IMR-90 (cell line): ENCODE results near the gene LRRC75B. TPM values are rescaled to one million over a fixed set of nuclear protein-coding genes. Genes with fewer than 3 reads are reported as not detected.
A peak's percentile ranks its signal among the peaks of the same experiment; 100 is the strongest.
"Not testable (repeated sequence)": the region's sequence is repeated elsewhere in the genome, so short reads cannot be mapped to it uniquely, and the experiment has no call there.

Experiments
- ATAC-seq: fragments of 200-7000 bp; cut with Tn5 transposase; 2 replicates; pipeline ENCODE4 v1.9.1; 2020; ENCODE audit warnings: low read depth, mild to moderate bottlenecking, moderate library complexity
- BruUV-seq: library from RNA; stranded (reverse); fragments of 400-500 nt; replicated peaks from 2 replicates; lab custom pipeline; 2021; lab: Mats Ljungman, UMichigan
- CTCF ChIA-PET: fragments of 300-600 bp; formaldehyde crosslinking; extraction: SDS; loops from one replicate; lab custom pipeline; 2021; ENCODE audit warnings: antibody characterized with exemption; lab: Yijun Ruan, JAX
- POLR2A ChIA-PET: fragments of 300-600 bp; sonication (Branson Sonifier 250); formaldehyde crosslinking; loops from one replicate; lab custom pipeline; 2022; ENCODE audit warnings: antibody characterized with exemption; ENCODE audit not compliant: unreplicated experiment; lab: Charles Lee
- DNase-seq: peaks from one replicate; pipeline ENCODE4 v3.0.0; 2013
- H2AFZ ChIP-seq: replicated peaks from 2 replicates; pipeline ENCODE3; 2013; ENCODE audit warnings: low read length, mild to moderate bottlenecking; ENCODE audit not compliant: poor library complexity
- H2AK5ac ChIP-seq: 2 replicates; pipeline ENCODE4 v1.6.1; 2013; ENCODE audit warnings: low read depth, low read length, inconsistent platforms
- H2AK9ac ChIP-seq: replicated peaks from 2 replicates; pipeline ENCODE3; 2013; ENCODE audit warnings: mild to moderate bottlenecking, low read depth, low read length, moderate library complexity; ENCODE audit not compliant: poor library complexity
- H2BK120ac ChIP-seq: 2 replicates; pipeline ENCODE4 v1.6.1; 2013; ENCODE audit warnings: low read depth, low read length, inconsistent platforms
- H2BK15ac ChIP-seq: 3 replicates; pipeline ENCODE4 v1.6.1; 2013; ENCODE audit warnings: low read depth, low read length, inconsistent platforms
- H2BK20ac ChIP-seq: 2 replicates; pipeline ENCODE4 v1.6.1; 2013; ENCODE audit warnings: low read depth, mild to moderate bottlenecking, inconsistent platforms, low read length, moderate library complexity
- H2BK5ac ChIP-seq: 2 replicates; pipeline ENCODE4 v1.6.1; 2013; ENCODE audit warnings: mild to moderate bottlenecking, low read depth, low read length, inconsistent platforms; ENCODE audit not compliant: poor library complexity, severe bottlenecking
- H3K14ac ChIP-seq: replicated peaks from 2 replicates; pipeline ENCODE4 v1.6.1; 2013; ENCODE audit warnings: low read depth, low read length, inconsistent platforms
- H3K18ac ChIP-seq: 2 replicates; pipeline ENCODE4 v1.6.1; 2013; ENCODE audit warnings: low read depth, low read length, control low read depth
- H3K23ac ChIP-seq: 2 replicates; pipeline ENCODE4 v1.6.1; 2013; ENCODE audit warnings: low read depth, low read length, inconsistent platforms
- H3K27ac ChIP-seq: 2 replicates; pipeline ENCODE4 v1.5.1; 2013; ENCODE audit warnings: mild to moderate bottlenecking, control low read depth, low read length; ENCODE audit not compliant: insufficient read depth
- H3K27me3 ChIP-seq: 2 replicates; pipeline ENCODE4 v1.6.1; 2013; ENCODE audit warnings: low read length; ENCODE audit not compliant: control insufficient read depth, insufficient read depth
- H3K36me3 ChIP-seq: 2 replicates; pipeline ENCODE4 v1.6.1; 2013; ENCODE audit warnings: low read length, mixed read lengths; ENCODE audit not compliant: control insufficient read depth, insufficient read depth
- H3K4ac ChIP-seq: 2 replicates; pipeline ENCODE4 v1.6.1; 2013; ENCODE audit warnings: low read depth, low read length, inconsistent platforms
- H3K4me1 ChIP-seq: 2 replicates; pipeline ENCODE4 v1.6.1; 2013; ENCODE audit warnings: low read length, mixed read lengths; ENCODE audit not compliant: control insufficient read depth, insufficient read depth
- H3K4me2 ChIP-seq: 2 replicates; pipeline ENCODE4 v1.6.1; 2013; ENCODE audit warnings: low read depth, mild to moderate bottlenecking, control low read depth, low read length, moderate library complexity
- H3K4me3 ChIP-seq: 2 replicates; pipeline ENCODE4 v1.5.1; 2013; ENCODE audit warnings: low read depth, mild to moderate bottlenecking, control low read depth, low read length, moderate library complexity; ENCODE audit not compliant: insufficient read depth
- H3K56ac ChIP-seq: 2 replicates; pipeline ENCODE4 v1.6.1; 2013; ENCODE audit warnings: low read length, inconsistent platforms; ENCODE audit not compliant: insufficient read depth; ENCODE audit errors: extremely low read depth
- H3K79me1 ChIP-seq, 2 experiments: 2 replicates each; pipeline ENCODE4 v1.6.1; 2013; ENCODE audit warnings: low read length in 2 of 2, inconsistent platforms in 1 of 2, low read depth in 1 of 2
- H3K9ac ChIP-seq: 2 replicates; pipeline ENCODE4 v1.6.1; 2013; ENCODE audit warnings: low read depth, low read length, control low read depth
- H3K9me1 ChIP-seq: 2 replicates; pipeline ENCODE4 v1.6.1; 2013; ENCODE audit warnings: low read length, inconsistent platforms; ENCODE audit not compliant: insufficient read depth
- H3K9me3 ChIP-seq: 2 replicates; pipeline ENCODE4 v1.6.1; 2013; ENCODE audit warnings: low read length; ENCODE audit not compliant: control insufficient read depth, insufficient read depth
- H4K20me1 ChIP-seq: 2 replicates; pipeline ENCODE4 v1.6.1; 2013; ENCODE audit warnings: low read length, inconsistent platforms; ENCODE audit not compliant: insufficient read depth
- H4K5ac ChIP-seq: 2 replicates; pipeline ENCODE4 v1.6.1; 2013; ENCODE audit warnings: mild to moderate bottlenecking, low read depth, low read length, control low read depth
- H4K8ac ChIP-seq, 2 experiments: 2 replicates each; pipeline ENCODE4 v1.6.1; 2013; ENCODE audit warnings: low read depth in 2 of 2, low read length in 2 of 2, control low read depth in 1 of 2, inconsistent platforms in 1 of 2
- H4K91ac ChIP-seq: 2 replicates; pipeline ENCODE4 v1.6.1; 2013; ENCODE audit warnings: low read depth, low read length, inconsistent platforms; ENCODE audit not compliant: insufficient read depth
- WGBS, 2 experiments: methylation state at CpG; one replicate each; pipeline versions ENCODE4 v1.1.5 to v1.1.7; 2013; ENCODE audit warnings: missing lambda C conversion rate in 2 of 2; ENCODE audit not compliant: insufficient read length in 1 of 2; ENCODE audit errors: extremely low coverage in 2 of 2; 5-methylcytosine and 5-hydroxymethylcytosine counted together
- dilution Hi-C: fragments of 300-500 bp; cut with HindIII; formaldehyde crosslinking; loops from one replicate; pipeline ENCODE4 v1.14.3; 2018; ENCODE audit warnings: low sequenced_read_pairs; ENCODE audit not compliant: unreplicated experiment
- in situ Hi-C: fragments of 300-500 bp; cut with MboI; formaldehyde crosslinking; loops from 3 replicates; pipeline ENCODE4 v1.14.3; 2019; ENCODE audit warnings: low sequenced_read_pairs, inconsistent platforms, mixed read lengths
- intact Hi-C: fragments of 100-400 bp; cut with micrococcal nuclease; formaldehyde crosslinking; loops from 2 replicates; pipeline ENCODE4 v1.10.0; 2022
- polyA plus RNA-seq, 3 experiments: library from polyadenylated mRNA; depleted of rRNA; stranded (reverse); fragments of >200 nt; gene quantifications; 2 replicates each; pipeline ENCODE4 v1.2.3, GENCODE V29; 2012; ENCODE audit warnings: low replicate concordance in 1 of 3
- total RNA-seq: library from RNA; depleted of rRNA; stranded (reverse); fragments of >200 nt; gene quantifications from 2 replicates; pipeline ENCODE4 v1.2.3, GENCODE V29; 2012
- TF ChIP-seq, protein P1 (sequence below): fragments of 150-350 bp; IDR thresholded peaks from 2 replicates; pipeline ENCODE4 v1.6.1; 2017; ENCODE audit warnings: mild to moderate bottlenecking, antibody characterized with exemption, low read length, low read depth

Gene LRRC75B
- total and polyA plus RNA-seq, 2 of the 4 experiments (the other 2 are of a cell fraction), result 1.6 to 10.7 TPM

- H2BK20ac ChIP-seq, H2BK5ac ChIP-seq, H2AK9ac ChIP-seq, in situ Hi-C loops, CTCF ChIA-PET, H2BK120ac ChIP-seq, H3K9ac ChIP-seq, H2BK15ac ChIP-seq, dilution Hi-C loops, H3K23ac ChIP-seq, H3K9me3 ChIP-seq, H3K79me1 ChIP-seq, H3K18ac ChIP-seq, H3K4me1 ChIP-seq, H3K56ac ChIP-seq, intact Hi-C loops, H3K27ac ChIP-seq, H3K27me3 ChIP-seq, H3K4me3 ChIP-seq, H2AK5ac ChIP-seq, H4K8ac ChIP-seq, H3K36me3 ChIP-seq, POLR2A ChIA-PET, H4K5ac ChIP-seq, H4K91ac ChIP-seq, H3K14ac ChIP-seq, H3K4ac ChIP-seq, BruUV-seq, H2AFZ ChIP-seq, H3K9me1 ChIP-seq, H4K20me1 ChIP-seq, H3K4me2 ChIP-seq: not testable (repeated sequence)
- ATAC-seq (peak; percentile 66), DNase-seq (peak; percentile 37)
- 83% methylated on average over 7 of the region's 18 CpGs; no CpG with 5 or more reads in 1 of the 2 experiments for WGBS, 2 experiments
- TF ChIP-seq, protein P1, sequence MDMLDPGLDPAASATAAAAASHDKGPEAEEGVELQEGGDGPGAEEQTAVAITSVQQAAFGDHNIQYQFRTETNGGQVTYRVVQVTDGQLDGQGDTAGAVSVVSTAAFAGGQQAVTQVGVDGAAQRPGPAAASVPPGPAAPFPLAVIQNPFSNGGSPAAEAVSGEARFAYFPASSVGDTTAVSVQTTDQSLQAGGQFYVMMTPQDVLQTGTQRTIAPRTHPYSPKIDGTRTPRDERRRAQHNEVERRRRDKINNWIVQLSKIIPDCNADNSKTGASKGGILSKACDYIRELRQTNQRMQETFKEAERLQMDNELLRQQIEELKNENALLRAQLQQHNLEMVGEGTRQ, result peak; percentile 53
Observed at GRCh38 chr22:24607429-24607983, 14.6 kb upstream of the LRRC75B start.

DNA sequence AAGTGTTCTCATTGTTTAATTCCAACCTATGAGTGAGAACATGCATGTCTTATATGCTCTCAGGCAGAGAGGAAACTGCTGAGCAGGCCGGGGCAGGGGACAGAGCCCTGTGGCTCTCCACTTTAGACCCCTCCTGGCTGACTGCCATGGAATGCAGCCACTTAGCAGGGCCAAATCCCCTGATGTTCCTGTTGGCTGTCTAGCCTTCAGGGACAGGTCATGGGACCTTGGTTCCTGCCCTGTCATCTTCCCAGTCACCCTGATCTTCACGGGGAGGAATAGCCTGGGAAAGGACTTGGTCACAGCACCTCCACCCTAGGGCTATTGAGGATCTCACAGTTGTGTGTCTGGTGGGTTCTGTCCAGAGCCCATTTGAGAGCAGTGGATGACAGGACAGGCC is 13.5 kb upstream of the LRRC75B start:
- H4K8ac ChIP-seq, H3K27me3 ChIP-seq, H3K14ac ChIP-seq, H2BK20ac ChIP-seq, POLR2A ChIA-PET, H3K18ac ChIP-seq, H2BK15ac ChIP-seq, DNase-seq, CTCF ChIA-PET, H3K4me3 ChIP-seq, H4K91ac ChIP-seq, H3K23ac ChIP-seq, H3K4me2 ChIP-seq, H2AK9ac ChIP-seq, H2BK120ac ChIP-seq, H3K9me3 ChIP-seq, H3K56ac ChIP-seq, intact Hi-C loops, ATAC-seq, H3K9ac ChIP-seq, BruUV-seq, in situ Hi-C loops, dilution Hi-C loops, H4K5ac ChIP-seq, H3K79me1 ChIP-seq, H3K36me3 ChIP-seq, H3K9me1 ChIP-seq, H2AFZ ChIP-seq, H3K4me1 ChIP-seq, H3K4ac ChIP-seq, H4K20me1 ChIP-seq, H3K27ac ChIP-seq, H2AK5ac ChIP-seq, H2BK5ac ChIP-seq: not testable (repeated sequence)
- WGBS, 2 experiments, result no CpG with 5 or more reads among the region's 2 CpGs
